H9 (cell line): ENCODE measurements around the gene NPIPB6. TPM values are rescaled to one million over a fixed set of nuclear protein-coding genes. Genes with fewer than 3 reads are reported as not detected.
"Not testable (repeated sequence)": the region's sequence is repeated elsewhere in the genome, so short reads cannot be mapped to it uniquely, and the experiment has no call there.

Experiments used
- DNase-seq: peaks from one replicate; pipeline ENCODE4 v3.0.0-alpha.2; 2017
- H2AFZ ChIP-seq: one replicate; pipeline ENCODE4 v1.6.1; 2013; ENCODE audit warnings: mild to moderate bottlenecking, low read length, control low read depth, moderate library complexity
- H2AK5ac ChIP-seq: 2 replicates; pipeline ENCODE4 v1.6.1; 2013; ENCODE audit warnings: low read length, control low read depth, mixed read lengths; ENCODE audit not compliant: insufficient read length
- H2BK120ac ChIP-seq: one replicate; pipeline ENCODE4 v1.6.1; 2013; ENCODE audit warnings: low read depth, mild to moderate bottlenecking, low read length, control low read depth, inconsistent platforms; ENCODE audit not compliant: poor library complexity, severe bottlenecking
- H2BK12ac ChIP-seq: 2 replicates; pipeline ENCODE4 v1.6.1; 2013; ENCODE audit warnings: low read length, control low read depth, mixed read lengths, low read depth; ENCODE audit not compliant: insufficient read length
- H2BK15ac ChIP-seq: 2 replicates; pipeline ENCODE4 v1.6.1; 2013; ENCODE audit warnings: low read depth, low read length, control low read depth
- H2BK20ac ChIP-seq: one replicate; pipeline ENCODE4 v1.6.1; 2013; ENCODE audit warnings: low read depth, mild to moderate bottlenecking, low read length, control low read depth, inconsistent platforms; ENCODE audit not compliant: poor library complexity, severe bottlenecking
- H2BK5ac ChIP-seq: 2 replicates; pipeline ENCODE4 v1.6.1; 2013; ENCODE audit warnings: low read length, control low read depth, mixed read lengths; ENCODE audit not compliant: insufficient read length
- H3K14ac ChIP-seq: 2 replicates; pipeline ENCODE4 v1.6.1; 2013; ENCODE audit warnings: low read length, control low read depth; ENCODE audit not compliant: insufficient read depth
- H3K18ac ChIP-seq: 2 replicates; pipeline ENCODE4 v1.6.1; 2013; ENCODE audit warnings: low read depth, mild to moderate bottlenecking, mixed read lengths, low read length, control low read depth; ENCODE audit not compliant: insufficient read length
- H3K23ac ChIP-seq: 2 replicates; pipeline ENCODE4 v1.6.1; 2013; ENCODE audit warnings: low read length, control low read depth, mixed read lengths, low read depth; ENCODE audit not compliant: insufficient read length
- H3K23me2 ChIP-seq: 2 replicates; pipeline ENCODE4 v1.6.1; 2013; ENCODE audit warnings: low read depth, mild to moderate bottlenecking, mixed read lengths, low read length, control low read depth; ENCODE audit not compliant: insufficient read length, poor library complexity, severe bottlenecking
- H3K27ac ChIP-seq: 2 replicates; pipeline ENCODE4 v1.5.1; 2013; ENCODE audit warnings: low read length, control low read depth, mixed read lengths, low read depth; ENCODE audit not compliant: insufficient read length
- H3K27me3 ChIP-seq: 2 replicates; pipeline ENCODE4 v1.6.1; 2013; ENCODE audit warnings: low read length, control low read depth, inconsistent platforms; ENCODE audit not compliant: insufficient read depth
- H3K4ac ChIP-seq: 2 replicates; pipeline ENCODE4 v1.6.1; 2013; ENCODE audit warnings: low read depth, mild to moderate bottlenecking, control low read depth, inconsistent platforms, low read length, moderate library complexity
- H3K4me1 ChIP-seq: 2 replicates; pipeline ENCODE4 v1.6.1; 2013; ENCODE audit warnings: low read length, control low read depth, inconsistent platforms; ENCODE audit not compliant: insufficient read depth
- H3K4me2 ChIP-seq: 2 replicates; pipeline ENCODE4 v1.6.1; 2013; ENCODE audit warnings: low read length, control low read depth, mixed read lengths; ENCODE audit not compliant: insufficient read length, insufficient read depth
- H3K56ac ChIP-seq: 2 replicates; pipeline ENCODE4 v1.6.1; 2013; ENCODE audit warnings: low read depth, mild to moderate bottlenecking, mixed read lengths, low read length, control low read depth; ENCODE audit not compliant: insufficient read length
- H3K79me1 ChIP-seq: 2 replicates; pipeline ENCODE4 v1.6.1; 2013; ENCODE audit warnings: low read depth, mild to moderate bottlenecking, moderate library complexity, low read length, control low read depth, inconsistent platforms; ENCODE audit not compliant: insufficient read depth, poor library complexity, severe bottlenecking
- H3K79me2 ChIP-seq: 2 replicates; pipeline ENCODE4 v1.6.1; 2013; ENCODE audit warnings: low read length, control low read depth, inconsistent platforms; ENCODE audit not compliant: insufficient read depth
- H3K9ac ChIP-seq: 2 replicates; pipeline ENCODE4 v1.6.1; 2013; ENCODE audit warnings: low read length, control low read depth, mixed read lengths; ENCODE audit not compliant: insufficient read length; ENCODE audit errors: extremely low read depth
- H3K9me3 ChIP-seq: one replicate; pipeline ENCODE4 v1.6.1; 2013; ENCODE audit warnings: low read depth, low read length, inconsistent platforms; ENCODE audit not compliant: control insufficient read depth
- H3T11ph ChIP-seq: one replicate; pipeline ENCODE4 v1.6.1; 2013; ENCODE audit warnings: mild to moderate bottlenecking, low read length, control low read depth, inconsistent platforms
- H4K20me1 ChIP-seq: one replicate; pipeline ENCODE4 v1.6.1; 2013; ENCODE audit not compliant: control insufficient read depth, insufficient read length, insufficient read depth
- H4K5ac ChIP-seq: 2 replicates; pipeline ENCODE4 v1.6.1; 2013; ENCODE audit warnings: low read depth, mild to moderate bottlenecking, mixed read lengths, low read length, control low read depth; ENCODE audit not compliant: insufficient read length
- H4K8ac ChIP-seq: replicated peaks from 2 replicates; pipeline ENCODE4 v1.6.1; 2013; ENCODE audit warnings: low read length, control low read depth, mixed read lengths, low read depth; ENCODE audit not compliant: insufficient read length
- H4K91ac ChIP-seq: 2 replicates; pipeline ENCODE4 v1.6.1; 2013; ENCODE audit warnings: low read depth, mild to moderate bottlenecking, moderate library complexity, mixed read lengths, low read length, control low read depth; ENCODE audit not compliant: insufficient read length
- H3K27ac Mint-ChIP-seq, 3 experiments: 2 replicates in 2 of 3; 3 replicates in 1 of 3; pipeline ENCODE4 v1.8.0; 2020 to 2021; ENCODE audit warnings: mixed read lengths in 3 of 3, mild to moderate bottlenecking in 1 of 3, moderate library complexity in 1 of 3
- H3K27me3 Mint-ChIP-seq: 2 replicates; pipeline ENCODE4 v1.8.0; 2021; ENCODE audit warnings: low read depth, mild to moderate bottlenecking, moderate library complexity, mixed read lengths
- H3K36me3 Mint-ChIP-seq, 3 experiments: 2 replicates in 2 of 3; 3 replicates in 1 of 3; pipeline ENCODE4 v1.8.0; 2020 to 2021; ENCODE audit warnings: low read depth in 3 of 3, mixed read lengths in 3 of 3; ENCODE audit not compliant: insufficient read depth in 1 of 3
- H3K4me1 Mint-ChIP-seq, 2 experiments: 2 replicates each; pipeline ENCODE4 v1.8.0; 2020; ENCODE audit warnings: mixed read lengths in 2 of 2
- H3K4me3 Mint-ChIP-seq, 2 experiments: 2 replicates in 1 of 2; 3 replicates in 1 of 2; pipeline ENCODE4 v1.8.0; 2020 to 2021; ENCODE audit warnings: mild to moderate bottlenecking in 2 of 2, mixed read lengths in 2 of 2, moderate library complexity in 1 of 2
- H3K9me3 Mint-ChIP-seq, 2 experiments: 2 replicates in 1 of 2; 3 replicates in 1 of 2; pipeline ENCODE4 v1.8.0; 2020; ENCODE audit warnings: mild to moderate bottlenecking in 2 of 2, mixed read lengths in 2 of 2, moderate library complexity in 1 of 2
- CTCF ChIP-seq: fragments of 200-600 bp; sonication (generic); conservative IDR thresholded peaks from 3 replicates; pipeline ENCODE4 v1.8.0; 2021; ENCODE audit warnings: antibody characterized with exemption, mild to moderate bottlenecking
- WGBS: extraction: QIAGEN DNeasy Blood & Tissue Kit; methylation state at CpG from one replicate; pipeline ENCODE4 v1.1.7; 2013; ENCODE audit warnings: missing lambda C conversion rate, low lambda C conversion rate, mixed read lengths; ENCODE audit not compliant: insufficient read length; ENCODE audit errors: extremely low coverage; 5-methylcytosine and 5-hydroxymethylcytosine counted together
- total RNA-seq: library from RNA; stranded (reverse); gene quantifications from 2 replicates; pipeline ENCODE4 v1.2.1, GENCODE V29; 2021

The NPIPB6 gene
- total RNA-seq, 1 experiment from 2014 or later, result 5.2 TPM

- WGBS, result no CpG with 5 or more reads among the region's 75 CpGs
- not testable (repeated sequence) for H4K8ac ChIP-seq, H3T11ph ChIP-seq, H3K18ac ChIP-seq, H3K4me1 Mint-ChIP-seq, H3K79me2 ChIP-seq, H3K4ac ChIP-seq, H2BK15ac ChIP-seq, H3K36me3 Mint-ChIP-seq, H2BK5ac ChIP-seq, H3K23ac ChIP-seq, H2BK20ac ChIP-seq, H3K9me3 ChIP-seq, H4K91ac ChIP-seq, H3K4me1 ChIP-seq, H4K5ac ChIP-seq, DNase-seq, H3K9me3 Mint-ChIP-seq, H3K27ac ChIP-seq, H3K56ac ChIP-seq, H3K4me3 Mint-ChIP-seq, H2AK5ac ChIP-seq, H3K27me3 ChIP-seq, H4K20me1 ChIP-seq, H3K27me3 Mint-ChIP-seq, H3K23me2 ChIP-seq, H3K9ac ChIP-seq, H2BK120ac ChIP-seq, H2AFZ ChIP-seq, H3K79me1 ChIP-seq, H3K14ac ChIP-seq, H3K27ac Mint-ChIP-seq, H2BK12ac ChIP-seq, H3K4me2 ChIP-seq
- peak; percentile 12; the same call in 1 of the 3 replicates for TF ChIP-seq CTCF
Measured at GRCh38 chr16:28364268-28365173, 1.2 kb upstream of the NPIPB6 start.

- H3K27ac Mint-ChIP-seq, H3T11ph ChIP-seq, H3K23ac ChIP-seq, H3K9ac ChIP-seq, H3K56ac ChIP-seq, H3K23me2 ChIP-seq, H2AFZ ChIP-seq, H4K5ac ChIP-seq, H3K9me3 Mint-ChIP-seq, H3K4me1 Mint-ChIP-seq, H3K36me3 Mint-ChIP-seq, H3K27me3 ChIP-seq, H3K79me2 ChIP-seq, H2BK12ac ChIP-seq, H2BK120ac ChIP-seq, H3K27ac ChIP-seq, H3K27me3 Mint-ChIP-seq, H2BK15ac ChIP-seq, H3K9me3 ChIP-seq, H3K79me1 ChIP-seq, H3K18ac ChIP-seq, H4K91ac ChIP-seq, H2BK5ac ChIP-seq, H2BK20ac ChIP-seq, H4K20me1 ChIP-seq, H3K14ac ChIP-seq, H3K4me3 Mint-ChIP-seq, H3K4ac ChIP-seq, H2AK5ac ChIP-seq, H4K8ac ChIP-seq, H3K4me2 ChIP-seq, H3K4me1 ChIP-seq: not testable (repeated sequence)
- DNase-seq, result peak; percentile 4
- WGBS, result no CpG with 5 or more reads among the region's 5 CpGs
Measured at GRCh38 chr16:28362600-28362999, 708 bp downstream of the NPIPB6 start.
